CD4-positive, CD25-positive, alpha-beta regulatory T cell (primary cell): ENCODE measurements around the gene MAP2K6. TPM values are rescaled to one million over a fixed set of nuclear protein-coding genes. Genes with fewer than 3 reads are reported as not detected.
A peak's percentile ranks its signal among the peaks of the same experiment; 100 is the strongest.

Experiments used
- ATAC-seq, 2 donors: fragments of 150-1000 bp; cut with Tn5 transposase; one replicate each; pipeline ENCODE4 v1.10.0; 2021; ENCODE audit warnings: low read depth in 2 of 2, moderate number of reproducible peaks in 2 of 2, moderate library complexity in 1 of 2
- DNase-seq, 3 donors: peaks; one replicate each; pipeline versions ENCODE4 v3.0.0 to v3.0.0-alpha.2; 2012 to 2022; ENCODE audit warnings: mixed read lengths in 1 of 3
- H3K27ac ChIP-seq: one replicate; pipeline ENCODE4 v1.7.0; 2013; ENCODE audit warnings: mild to moderate bottlenecking, low read length; ENCODE audit not compliant: insufficient read depth, poor library complexity, severe bottlenecking
- H3K27me3 ChIP-seq: one replicate; pipeline ENCODE4 v1.7.0; 2013; ENCODE audit warnings: low read length; ENCODE audit not compliant: control insufficient read depth, insufficient read depth
- H3K36me3 ChIP-seq: one replicate; pipeline ENCODE4 v1.7.0; 2013; ENCODE audit warnings: mild to moderate bottlenecking, low read length, moderate library complexity; ENCODE audit not compliant: control insufficient read depth, insufficient read depth
- H3K4me1 ChIP-seq: 2 replicates; pipeline ENCODE4 v1.7.0; 2013; ENCODE audit warnings: mild to moderate bottlenecking, low read length; ENCODE audit not compliant: insufficient read depth, control insufficient read depth, poor library complexity, severe bottlenecking
- H3K4me3 ChIP-seq: one replicate; pipeline ENCODE4 v1.7.0; 2013; ENCODE audit warnings: low read depth, mild to moderate bottlenecking, low read length, moderate library complexity
- H3K9me3 ChIP-seq, 2 experiments: 1 replicate in 1 of 2; 2 replicates in 1 of 2; pipeline ENCODE4 v1.7.0; 2013; ENCODE audit warnings: low read length in 2 of 2, mild to moderate bottlenecking in 1 of 2, moderate library complexity in 1 of 2; ENCODE audit not compliant: control insufficient read depth in 2 of 2
- H3K27ac Mint-ChIP-seq, 3 donors: one replicate each; pipeline ENCODE4 v1.8.0; 2020 to 2022; ENCODE audit warnings: mild to moderate bottlenecking in 3 of 3, mixed read lengths in 3 of 3, moderate library complexity in 2 of 3
- H3K27me3 Mint-ChIP-seq: one replicate; pipeline ENCODE4 v1.8.0; 2022; ENCODE audit warnings: mild to moderate bottlenecking, mixed read lengths
- H3K36me3 Mint-ChIP-seq: one replicate; pipeline ENCODE4 v1.8.0; 2020; ENCODE audit warnings: mixed read lengths
- H3K4me1 Mint-ChIP-seq, 4 donors: one replicate each; pipeline ENCODE4 v1.8.0; 2020 to 2022; ENCODE audit warnings: mixed read lengths in 4 of 4, mild to moderate bottlenecking in 1 of 4
- H3K4me3 Mint-ChIP-seq, 4 donors: one replicate each; pipeline ENCODE4 v1.8.0; 2020 to 2022; ENCODE audit warnings: mild to moderate bottlenecking in 4 of 4, mixed read lengths in 4 of 4, moderate library complexity in 3 of 4
- H3K9me3 Mint-ChIP-seq, 7 donors: one replicate each; pipeline ENCODE4 v1.8.0; 2020 to 2022; ENCODE audit warnings: mixed read lengths in 7 of 7, mild to moderate bottlenecking in 3 of 7, moderate library complexity in 2 of 7
- polyA plus RNA-seq, 4 donors: library from polyadenylated mRNA; unstranded; fragments of 300-500 nt; fragmentation: Illumina TruSeq; gene quantifications; one replicate each; pipeline ENCODE4 v1.2.3, GENCODE V29; 2021
- total RNA-seq: library from RNA; stranded (reverse); gene quantifications from one replicate; pipeline ENCODE4 v1.2.3, GENCODE V29; 2022

The MAP2K6 gene
- total and polyA plus RNA-seq, 5 donors from 2014 or later, result 10.3 to 17.3 (median 14.0) TPM

- H3K27me3 Mint-ChIP-seq, result peaks cover 23% of the 10 kb centered on the region
- H3K27me3 ChIP-seq, result peaks cover 2% of the 10 kb centered on the region
- no peaks in the 10 kb centered on the region for H3K4me1 ChIP-seq
- H3K36me3 ChIP-seq, result no peaks in the 10 kb centered on the region
- DNase-seq, result no peak
- no peak overlapping the region for H3K27ac ChIP-seq
- H3K9me3 ChIP-seq, result no peaks in the 10 kb centered on the region
- no peaks in the 10 kb centered on the region for H3K9me3 Mint-ChIP-seq
- no peaks in the 10 kb centered on the region for H3K4me1 Mint-ChIP-seq
- no peaks in the 10 kb centered on the region for H3K36me3 Mint-ChIP-seq
- H3K4me3 ChIP-seq, result no peak overlapping the region
- ATAC-seq, result no peak
- H3K4me3 Mint-ChIP-seq, result no peak overlapping the region
- H3K27ac Mint-ChIP-seq, result no peak overlapping the region
These were observed 160.9 kb downstream of the MAP2K6 start for GRCh38 chr17:69575346-69575761.

- H3K4me3 ChIP-seq, result no peak overlapping the region
- H3K9me3 ChIP-seq, result no peaks in the 10 kb centered on the region
- Mint-ChIP-seq H3K36me3 (no peaks in the 10 kb centered on the region), H3K4me3 (no peak overlapping the region), H3K9me3 (peaks cover 0 to 1% (median 0%) of the 10 kb centered on the region in 7 donors), H3K4me1 (peaks cover 0 to 7% (median 0%) of the 10 kb centered on the region in 4 donors), H3K27ac (no peak overlapping the region), H3K27me3 (peaks cover 21% of the 10 kb centered on the region)
- H3K27ac ChIP-seq, result no peak overlapping the region
- H3K36me3 ChIP-seq, result no peaks in the 10 kb centered on the region
- DNase-seq (no peak), ATAC-seq (no peak)
- H3K4me1 ChIP-seq, result no peaks in the 10 kb centered on the region
- H3K27me3 ChIP-seq, result peaks cover 9% of the 10 kb centered on the region
These were observed 162.6 kb downstream of the MAP2K6 start for GRCh38 chr17:69577098-69577497.

DNA sequence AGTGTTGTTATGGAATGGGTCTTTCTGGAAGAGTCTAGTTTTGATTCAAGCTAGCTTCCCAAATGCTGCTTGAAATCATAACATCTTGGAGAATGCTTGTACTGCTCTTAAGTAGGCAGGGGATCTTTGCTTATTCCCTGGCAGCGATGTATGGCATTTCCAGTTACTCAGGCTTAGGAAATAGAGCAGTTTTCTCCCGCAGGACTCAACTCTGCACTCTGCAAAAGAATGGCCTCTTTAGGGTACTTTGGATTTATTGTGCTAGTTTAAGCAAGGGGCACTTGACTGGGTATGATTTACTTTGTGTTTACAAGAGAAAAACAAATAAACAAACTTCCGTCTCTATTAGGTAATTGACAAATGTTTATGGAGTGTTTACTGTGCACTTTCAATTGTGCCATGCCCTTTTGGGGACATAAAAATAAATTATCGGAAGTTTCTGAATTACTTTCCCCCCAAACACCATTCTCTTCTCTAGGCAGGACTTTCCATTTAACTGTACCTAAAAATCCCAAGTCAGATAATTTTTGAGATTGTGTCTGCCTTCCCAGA is 164.0 kb downstream of the MAP2K6 start:
- H3K4me1 Mint-ChIP-seq, result peaks cover 0 to 7% (median 0%) of the 10 kb centered on the region in 4 donors
- DNase-seq (no peak), ATAC-seq (no peak)
- H3K36me3 Mint-ChIP-seq, result no peaks in the 10 kb centered on the region
- H3K4me3 ChIP-seq, result no peak overlapping the region
- no peaks in the 10 kb centered on the region for H3K36me3 ChIP-seq
- peaks cover 0 to 1% (median 0%) of the 10 kb centered on the region in 7 donors for H3K9me3 Mint-ChIP-seq
- H3K27me3 Mint-ChIP-seq, result peaks cover 20% of the 10 kb centered on the region
- peaks cover 16% of the 10 kb centered on the region for H3K27me3 ChIP-seq
- H3K9me3 ChIP-seq, result no peaks in the 10 kb centered on the region
- H3K27ac ChIP-seq, result no peak overlapping the region
- no peak overlapping the region for H3K4me3 Mint-ChIP-seq
- H3K4me1 ChIP-seq, result no peaks in the 10 kb centered on the region
- no peak overlapping the region for H3K27ac Mint-ChIP-seq

DNA sequence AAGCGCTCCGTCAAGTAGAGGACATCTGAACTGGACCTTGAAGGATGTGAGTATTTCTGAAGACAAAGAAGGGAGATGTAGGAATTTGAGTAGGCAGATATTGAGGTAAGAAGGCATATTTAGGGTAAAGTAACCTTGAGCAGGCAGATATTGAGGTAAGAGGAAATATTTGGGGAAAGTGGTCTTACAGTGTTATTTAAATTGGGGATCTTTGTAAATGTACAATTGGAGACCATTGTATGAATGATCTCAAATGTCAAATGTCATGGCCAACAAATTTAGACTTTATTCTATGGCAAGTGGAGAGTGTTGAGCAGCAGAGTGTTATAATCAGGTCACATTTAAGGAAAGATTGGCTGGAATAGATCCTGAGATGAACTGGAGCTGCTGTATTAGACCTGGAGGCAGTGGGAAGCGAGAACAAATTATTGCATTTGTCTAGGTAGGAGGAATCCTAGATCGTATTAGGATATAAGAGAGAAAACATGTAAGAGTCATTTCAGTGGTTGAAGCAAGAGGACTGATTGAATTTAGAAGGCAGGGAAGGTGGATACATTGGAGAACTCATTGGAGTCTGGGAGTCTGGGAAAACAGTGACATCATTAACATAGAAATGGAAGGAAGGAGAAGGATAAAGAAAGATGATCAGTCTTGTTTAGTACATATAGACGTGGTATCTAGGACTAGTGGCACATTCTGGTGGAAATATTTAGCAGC is 165.6 kb downstream of the MAP2K6 start:
- H3K27ac ChIP-seq, result no peak overlapping the region
- no peaks in the 10 kb centered on the region for H3K9me3 ChIP-seq
- no peaks in the 10 kb centered on the region for H3K36me3 ChIP-seq
- ATAC-seq (no peak), DNase-seq (no peak)
- Mint-ChIP-seq H3K4me3 (no peak overlapping the region), H3K9me3 (peaks cover 0 to 1% (median 0%) of the 10 kb centered on the region in 7 donors), H3K36me3 (no peaks in the 10 kb centered on the region), H3K27ac (no peak overlapping the region), H3K27me3 (peaks cover 18% of the 10 kb centered on the region), H3K4me1 (peaks cover 0 to 7% (median 0%) of the 10 kb centered on the region in 4 donors)
- no peaks in the 10 kb centered on the region for H3K4me1 ChIP-seq
- peaks cover 16% of the 10 kb centered on the region for H3K27me3 ChIP-seq
- H3K4me3 ChIP-seq, result no peak overlapping the region

DNA sequence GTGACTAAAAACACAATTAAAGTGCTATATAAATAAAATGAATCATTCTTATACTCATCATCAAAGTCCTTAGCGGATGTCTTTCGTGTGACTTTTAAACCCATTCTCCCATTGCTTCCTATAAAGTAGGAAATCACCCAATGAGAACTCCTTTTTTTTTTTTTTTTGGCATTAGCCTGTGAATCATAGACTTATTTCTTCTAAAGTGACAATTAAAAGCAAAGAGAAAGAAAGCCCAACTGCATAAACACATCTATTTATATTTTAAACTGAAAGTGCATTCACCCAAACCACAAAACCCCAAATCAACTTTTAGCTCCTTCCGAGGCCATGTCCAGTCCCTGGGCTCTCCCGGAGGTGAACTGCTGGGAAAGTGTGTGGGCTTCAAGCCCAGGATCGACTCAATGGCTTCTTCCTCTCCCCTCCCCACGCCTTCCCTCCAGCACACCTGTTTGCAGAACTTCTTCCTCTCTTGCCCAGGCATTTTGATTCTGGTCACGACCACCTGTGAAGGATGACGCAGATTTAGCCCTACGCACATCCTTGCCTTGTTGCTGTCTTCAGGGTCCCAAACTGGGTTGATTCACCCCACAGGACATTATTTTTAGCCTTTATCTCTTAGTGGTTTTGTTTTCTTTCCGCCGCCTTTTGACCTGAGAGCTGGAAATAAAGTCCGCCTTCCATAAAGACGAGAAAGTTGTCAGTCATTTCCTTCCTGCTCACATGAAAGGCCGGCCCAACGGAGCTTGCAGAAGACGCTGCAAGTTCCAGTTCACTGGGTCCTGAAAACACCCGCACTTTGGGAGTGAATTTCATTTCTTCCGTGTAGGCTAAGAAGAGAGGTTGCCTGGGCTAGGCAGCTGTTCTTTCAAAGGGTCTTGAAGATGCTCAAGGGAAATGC is 166.8 kb downstream of the MAP2K6 start:
- ATAC-seq (peak in 1 of 2 donors; percentile 55), DNase-seq (peak in 1 of 3 donors; percentile 12)
- peaks cover 18% of the 10 kb centered on the region for H3K27me3 Mint-ChIP-seq
- peaks cover 0 to 1% (median 0%) of the 10 kb centered on the region in 7 donors for H3K9me3 Mint-ChIP-seq
- H3K36me3 Mint-ChIP-seq, result no peaks in the 10 kb centered on the region
- peak overlapping the region in 2 of 4 donors; percentile 46 to 72 for H3K4me3 Mint-ChIP-seq
- H3K27ac Mint-ChIP-seq, result peak overlapping the region in 1 of 3 donors; percentile 76
- Histone ChIP-seq H3K27ac (no peak overlapping the region), H3K4me3 (peak overlapping the region; percentile 33), H3K9me3 (no peaks in the 10 kb centered on the region), H3K36me3 (no peaks in the 10 kb centered on the region), H3K27me3 (peaks cover 16% of the 10 kb centered on the region), H3K4me1 (no peaks in the 10 kb centered on the region)
- peaks cover 0 to 7% (median 0%) of the 10 kb centered on the region in 4 donors for H3K4me1 Mint-ChIP-seq

GRCh38 chr17:69588316-69588715 is 173.8 kb downstream of the MAP2K6 start:
- H3K9me3 Mint-ChIP-seq, result no peaks in the 10 kb centered on the region
- Histone ChIP-seq H3K4me3 (no peak overlapping the region), H3K9me3 (no peaks in the 10 kb centered on the region), H3K27me3 (no peaks in the 10 kb centered on the region), H3K36me3 (no peaks in the 10 kb centered on the region), H3K4me1 (no peaks in the 10 kb centered on the region), H3K27ac (no peak overlapping the region)
- H3K36me3 Mint-ChIP-seq, result no peaks in the 10 kb centered on the region
- H3K27me3 Mint-ChIP-seq, result peaks cover 3% of the 10 kb centered on the region
- no peak overlapping the region for H3K27ac Mint-ChIP-seq
- H3K4me3 Mint-ChIP-seq, result no peak overlapping the region
- H3K4me1 Mint-ChIP-seq, result no peaks in the 10 kb centered on the region
- ATAC-seq (no peak), DNase-seq (no peak)

- H3K27ac Mint-ChIP-seq, result no peak overlapping the region
- DNase-seq, result no peak
- H3K27me3 Mint-ChIP-seq, result no peaks in the 10 kb centered on the region
- no peaks in the 10 kb centered on the region for H3K36me3 ChIP-seq
- H3K36me3 Mint-ChIP-seq, result no peaks in the 10 kb centered on the region
- no peaks in the 10 kb centered on the region for H3K9me3 ChIP-seq
- ATAC-seq, result no peak
- H3K9me3 Mint-ChIP-seq, result no peaks in the 10 kb centered on the region
- no peaks in the 10 kb centered on the region for H3K27me3 ChIP-seq
- no peak overlapping the region for H3K4me3 Mint-ChIP-seq
- no peak overlapping the region for H3K27ac ChIP-seq
- H3K4me1 Mint-ChIP-seq, result no peaks in the 10 kb centered on the region
- H3K4me3 ChIP-seq, result no peak overlapping the region
- H3K4me1 ChIP-seq, result no peaks in the 10 kb centered on the region
These were observed 174.3 kb downstream of the MAP2K6 start for GRCh38 chr17:69588827-69589239.
